Spleen (tissue), 11 donors: ENCODE data around the gene RPTOR. TPM values are rescaled to one million over a fixed set of nuclear protein-coding genes. Genes with fewer than 3 reads are reported as not detected.

ENCODE experiments used
- DNase-seq: peaks from one replicate; pipeline ENCODE4 v3.0.0-alpha.2; 2020
- H3K27ac ChIP-seq, 8 donors: fragments of 200-600 bp; sonication (generic) in 7 of 8; 1 replicate in 4 of 8; 2 replicates in 4 of 8; pipeline versions ENCODE4 v1.5.0 to v1.8.0; 2016 to 2021; ENCODE audit warnings: inconsistent platforms in 4 of 8, mild to moderate bottlenecking in 4 of 8, moderate library complexity in 1 of 8
- H3K27me3 ChIP-seq, 7 donors: fragments of 200-600 bp; sonication (generic) in 6 of 7; replicated peaks in 1 of 7; 1 replicate in 4 of 7; 2 replicates in 3 of 7; pipeline versions ENCODE4 v1.5.0 to v1.8.0; 2016 to 2021; ENCODE audit warnings: inconsistent platforms in 3 of 7, mild to moderate bottlenecking in 1 of 7
- H3K36me3 ChIP-seq, 6 donors: fragments of 200-600 bp; sonication (generic) in 5 of 6; 1 replicate in 4 of 6; 2 replicates in 2 of 6; pipeline versions ENCODE4 v1.5.0 to v1.8.0; 2016 to 2021; ENCODE audit warnings: inconsistent platforms in 2 of 6
- H3K4me1 ChIP-seq, 6 donors: fragments of 200-600 bp; sonication (generic) in 5 of 6; 1 replicate in 3 of 6; 2 replicates in 3 of 6; pipeline versions ENCODE4 v1.5.0 to v1.8.0; 2016 to 2021; ENCODE audit warnings: inconsistent platforms in 3 of 6
- H3K4me3 ChIP-seq, 8 donors: fragments of 200-600 bp; sonication (generic) in 7 of 8; 1 replicate in 4 of 8; 2 replicates in 4 of 8; pipeline versions ENCODE4 v1.5.0 to v1.8.0; 2016 to 2021; ENCODE audit warnings: inconsistent platforms in 4 of 8, mild to moderate bottlenecking in 4 of 8, moderate library complexity in 2 of 8
- H3K9me3 ChIP-seq, 8 donors: fragments of 200-600 bp; sonication (generic) in 7 of 8; 1 replicate in 4 of 8; 2 replicates in 4 of 8; pipeline versions ENCODE4 v1.5.0 to v1.8.0; 2016 to 2021; ENCODE audit warnings: inconsistent platforms in 4 of 8
- POLR2A ChIP-seq, 3 donors: fragments of 450-650 bp; IDR thresholded peaks; one replicate each; pipeline ENCODE4 v1.5.1; 2017; ENCODE audit warnings: antibody characterized with exemption in 3 of 3, mild to moderate bottlenecking in 1 of 3
- POLR2AphosphoS5 ChIP-seq, 3 donors: sonication (generic); formaldehyde crosslinking; IDR thresholded peaks; one replicate each; pipeline ENCODE4 v1.5.1; 2017; ENCODE audit warnings: antibody characterized with exemption in 3 of 3
- WGBS, 5 donors: extraction: QIAGEN DNeasy Blood & Tissue Kit in 3 of 5; methylation state at CpG; one replicate each; pipeline versions ENCODE4 v1.1.5 to v1.1.7; 2013 to 2018; 5-methylcytosine and 5-hydroxymethylcytosine counted together
- intact Hi-C: fragments of 100-400 bp; cut with DNase I; formaldehyde crosslinking; loops from one replicate; pipeline ENCODE4 v1.15.0; 2023; ENCODE audit warnings: low total_unique reads
- polyA plus RNA-seq, 3 donors: library from polyadenylated mRNA; stranded (reverse); fragments of 200-250 nt; gene quantifications; one replicate each; pipeline ENCODE4 v1.2.1, GENCODE V29; 2013
- total RNA-seq, 7 donors: library from RNA; depleted of rRNA in 3 of 7; stranded (reverse); fragments of >200 nt in 3 of 7; fragmentation: NEBNext Ultra II Directional in 4 of 7; extraction: Animal tissue kit (Norgen Biotek cat#: 25700) in 4 of 7; gene quantifications; one replicate each; pipeline versions ENCODE4 v1.1.0 to v1.2.1, GENCODE V29; 2016 to 2021
- TF ChIP-seq, protein P1 (sequence below), 11 experiments: fragments of 200-600 bp in 7 of 11; fragments of 450-650 bp in 4 of 11; sonication (generic) in 4 of 11; IDR thresholded peaks in 8 of 11; conservative IDR thresholded peaks in 3 of 11; 1 replicate in 7 of 11; 2 replicates in 4 of 11; pipeline versions ENCODE4 v1.4.0 to v1.8.0; 2016 to 2021; ENCODE audit warnings: antibody characterized with exemption in 11 of 11, inconsistent platforms in 4 of 11, mild to moderate bottlenecking in 1 of 11
- donor health status: healthy with polysubstance abuse.
- donor health status: DM: no; HTN: no; CAD: no; lungs with moderate emphysema.
- donor health status: DM: no; HTN: no; CAD: no.
- donor health status: Bipolar disorder and iron deficiency.
- donor health status: healthy.
- donor health status: DM: no; HTN: no; CAD: no.
- donor health status: DM: yes; HTN: yes; CAD: no.

Gene RPTOR
- total and polyA plus RNA-seq, 10 donors: 3.1 to 61.2 (median 40.7) TPM

DNA sequence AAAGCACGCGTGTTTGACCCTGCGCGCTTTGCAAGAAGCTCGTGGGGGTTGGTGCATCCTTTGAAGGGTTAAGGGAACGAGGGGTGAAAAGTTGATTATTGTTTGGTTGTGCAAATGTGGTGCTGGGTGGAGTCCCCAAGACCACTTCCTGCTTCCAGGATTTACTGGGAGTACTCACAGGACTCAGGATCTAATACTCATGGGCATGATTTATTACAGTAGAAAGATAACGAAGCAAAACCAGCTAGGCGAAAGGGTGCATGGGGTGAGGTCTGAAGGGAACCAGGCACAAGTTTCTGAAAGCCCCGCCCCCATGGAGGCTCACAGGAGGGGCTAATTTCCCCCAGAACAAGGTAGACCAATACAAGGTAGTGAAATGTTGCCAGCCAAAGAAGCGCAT lies 58.8 kb downstream of the RPTOR start:
- H3K27me3 ChIP-seq: no peaks in the 10 kb centered on the region
- peaks cover 0 to 54% (median 28%) of the 10 kb centered on the region in 6 donors for H3K4me1 ChIP-seq
- TF ChIP-seq POLR2A (IDR thresholded peaks at IDR 0.05) (no peak), POLR2AphosphoS5 (IDR thresholded peaks at IDR 0.05) (no peak)
- TF ChIP-seq, protein P1, sequence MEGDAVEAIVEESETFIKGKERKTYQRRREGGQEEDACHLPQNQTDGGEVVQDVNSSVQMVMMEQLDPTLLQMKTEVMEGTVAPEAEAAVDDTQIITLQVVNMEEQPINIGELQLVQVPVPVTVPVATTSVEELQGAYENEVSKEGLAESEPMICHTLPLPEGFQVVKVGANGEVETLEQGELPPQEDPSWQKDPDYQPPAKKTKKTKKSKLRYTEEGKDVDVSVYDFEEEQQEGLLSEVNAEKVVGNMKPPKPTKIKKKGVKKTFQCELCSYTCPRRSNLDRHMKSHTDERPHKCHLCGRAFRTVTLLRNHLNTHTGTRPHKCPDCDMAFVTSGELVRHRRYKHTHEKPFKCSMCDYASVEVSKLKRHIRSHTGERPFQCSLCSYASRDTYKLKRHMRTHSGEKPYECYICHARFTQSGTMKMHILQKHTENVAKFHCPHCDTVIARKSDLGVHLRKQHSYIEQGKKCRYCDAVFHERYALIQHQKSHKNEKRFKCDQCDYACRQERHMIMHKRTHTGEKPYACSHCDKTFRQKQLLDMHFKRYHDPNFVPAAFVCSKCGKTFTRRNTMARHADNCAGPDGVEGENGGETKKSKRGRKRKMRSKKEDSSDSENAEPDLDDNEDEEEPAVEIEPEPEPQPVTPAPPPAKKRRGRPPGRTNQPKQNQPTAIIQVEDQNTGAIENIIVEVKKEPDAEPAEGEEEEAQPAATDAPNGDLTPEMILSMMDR (IDR thresholded peaks at IDR 0.05 in 8 of 11, conservative IDR thresholded peaks at IDR 0.05 in 3 of 11): no peak
- no peak for DNase-seq
- no peak overlapping the region for H3K4me3 ChIP-seq
- H3K36me3 ChIP-seq: no peaks in the 10 kb centered on the region
- intact Hi-C loops: no loop called here
- H3K27ac ChIP-seq: no peak overlapping the region
- H3K9me3 ChIP-seq: no peaks in the 10 kb centered on the region
- WGBS, 5 donors: 84 to 91% (median 86%) methylated on average over 10 of the region's 10 CpGs

DNA sequence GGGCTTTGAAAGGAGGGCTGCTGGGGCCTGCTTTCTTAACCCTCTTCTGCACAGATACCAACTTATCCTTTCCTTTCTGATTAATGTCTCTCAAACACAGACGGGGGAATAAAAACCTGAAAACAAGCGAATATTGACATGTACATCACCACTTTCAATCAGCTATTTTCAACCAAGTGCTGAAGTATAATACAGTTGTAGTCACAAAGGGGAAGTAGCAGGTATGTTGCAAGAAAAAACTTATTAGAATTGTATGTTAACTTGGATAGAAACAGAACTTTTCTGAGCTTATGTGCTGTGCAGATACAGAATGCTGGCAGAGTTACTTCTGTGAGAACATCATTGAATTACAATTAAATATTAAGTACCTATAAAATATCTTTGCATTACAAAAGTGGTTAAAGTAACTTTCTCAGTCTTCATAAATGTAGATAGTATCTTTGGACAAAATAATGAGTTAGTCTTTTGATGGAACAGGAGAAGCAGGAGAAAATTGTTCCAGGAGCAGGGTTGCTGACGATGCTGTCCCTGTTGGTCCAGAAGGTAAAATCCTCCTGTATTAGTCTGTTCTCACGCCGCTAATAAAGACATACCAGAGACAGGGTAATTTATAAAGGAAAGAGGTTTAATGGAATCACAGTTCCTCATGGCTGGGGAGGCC lies 59.5 kb downstream of the RPTOR start:
- DNase-seq: no peak
- Histone ChIP-seq H3K9me3 (no peaks in the 10 kb centered on the region), H3K36me3 (no peaks in the 10 kb centered on the region), H3K27ac (no peak overlapping the region), H3K27me3 (no peaks in the 10 kb centered on the region), H3K4me3 (no peak overlapping the region), H3K4me1 (peaks cover 0 to 52% (median 26%) of the 10 kb centered on the region in 6 donors)
- TF ChIP-seq POLR2A (IDR thresholded peaks at IDR 0.05) (no peak), POLR2AphosphoS5 (IDR thresholded peaks at IDR 0.05) (no peak)
- TF ChIP-seq, protein P1 (IDR thresholded peaks at IDR 0.05 in 8 of 11, conservative IDR thresholded peaks at IDR 0.05 in 3 of 11): no peak
- 85 to 93% (median 91%) methylated on average over 5 of the region's 5 CpGs for WGBS, 5 donors
- intact Hi-C loops: no loop called here

DNA sequence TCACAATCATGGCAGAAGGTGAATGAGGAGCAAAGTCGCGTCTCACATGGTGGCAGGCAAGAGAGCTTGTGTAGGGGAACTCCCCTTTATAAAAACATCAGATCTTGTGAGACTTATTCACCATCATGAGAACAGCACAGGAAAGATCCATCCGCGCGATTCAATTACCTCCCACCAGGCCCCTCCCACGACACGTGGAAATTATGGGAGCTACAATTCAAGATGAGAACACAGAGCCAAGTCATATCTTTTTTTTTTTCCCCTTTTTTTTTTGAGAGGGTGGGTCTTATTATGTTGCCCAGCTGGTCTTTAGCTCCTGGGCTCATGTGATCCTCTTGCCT lies 60.0 kb downstream of the RPTOR start:
- 89 to 96% (median 90%) methylated on average over 7 of the region's 7 CpGs for WGBS, 5 donors
- H3K9me3 ChIP-seq: no peaks in the 10 kb centered on the region
- H3K4me3 ChIP-seq: no peak overlapping the region
- intact Hi-C loops: no loop called here
- no peak for DNase-seq
- no peaks in the 10 kb centered on the region for H3K27me3 ChIP-seq
- H3K27ac ChIP-seq: no peak overlapping the region
- TF ChIP-seq, protein P1 (IDR thresholded peaks at IDR 0.05 in 8 of 11, conservative IDR thresholded peaks at IDR 0.05 in 3 of 11): no peak
- TF ChIP-seq POLR2A (IDR thresholded peaks at IDR 0.05): no peak
- no peak for TF ChIP-seq POLR2AphosphoS5 (IDR thresholded peaks at IDR 0.05)
- peaks cover 0 to 47% (median 24%) of the 10 kb centered on the region in 6 donors for H3K4me1 ChIP-seq
- no peaks in the 10 kb centered on the region for H3K36me3 ChIP-seq

GRCh38 chr17:80605326-80606066 lies 60.9 kb downstream of the RPTOR start:
- Histone ChIP-seq H3K4me1 (peaks cover 2 to 46% (median 26%) of the 10 kb centered on the region in 6 donors), H3K9me3 (no peaks in the 10 kb centered on the region), H3K4me3 (no peak overlapping the region), H3K27ac (peak overlapping the region in 2 of 8 donors; percentile 2 to 38), H3K36me3 (no peaks in the 10 kb centered on the region), H3K27me3 (no peaks in the 10 kb centered on the region)
- no peak for DNase-seq
- TF ChIP-seq POLR2A (IDR thresholded peaks at IDR 0.05) (no peak), POLR2AphosphoS5 (IDR thresholded peaks at IDR 0.05) (no peak)
- TF ChIP-seq, protein P1 (IDR thresholded peaks at IDR 0.05 in 8 of 11, conservative IDR thresholded peaks at IDR 0.05 in 3 of 11): no peak
- WGBS, 5 donors: 62 to 75% (median 71%) methylated on average over 16 of the region's 16 CpGs
- intact Hi-C loops: no loop called here
